OCI-LY7 (cell line): ENCODE results near the gene CCDC192. TPM values are rescaled to one million over a fixed set of nuclear protein-coding genes. Genes with fewer than 3 reads are reported as not detected.

Experiments
- BruUV-seq: library from RNA; stranded (reverse); fragments of 400-500 nt; replicated peaks from 2 replicates; lab custom pipeline; 2021; lab: Mats Ljungman, UMichigan
- CTCF ChIA-PET: fragments of 300-600 bp; sonication (Branson Sonifier 250); formaldehyde crosslinking; loops from one replicate; lab custom pipeline; 2022; ENCODE audit warnings: antibody characterized with exemption; ENCODE audit not compliant: unreplicated experiment; lab: Charles Lee
- POLR2A ChIA-PET: fragments of 300-600 bp; sonication (Branson Sonifier 250); formaldehyde crosslinking; loops from one replicate; lab custom pipeline; 2022; ENCODE audit warnings: antibody characterized with exemption; lab: Charles Lee
- DNase-seq: peaks from one replicate; pipeline ENCODE4 v3.0.0-alpha.2; 2015; ENCODE audit warnings: low spot score
- H2AFZ ChIP-seq: fragments of 200-600 bp; sonication (generic), shearing (Covaris generic); 2 replicates; pipeline ENCODE4 v1.6.1; 2014; ENCODE audit warnings: mild to moderate bottlenecking, antibody characterized with exemption, low read length, moderate library complexity
- H3K27ac ChIP-seq: fragments of 200-600 bp; sonication (generic); 2 replicates; pipeline ENCODE4 v1.5.1; 2014; ENCODE audit warnings: mixed run types, low read depth, mild to moderate bottlenecking, moderate library complexity, low read length, inconsistent platforms; ENCODE audit not compliant: poor library complexity, severe bottlenecking
- H3K36me3 ChIP-seq: fragments of 200-600 bp; sonication (generic); 2 replicates; pipeline ENCODE4 v1.6.1; 2014; ENCODE audit warnings: mild to moderate bottlenecking, antibody characterized with exemption, low read length, moderate library complexity, mixed read lengths; ENCODE audit not compliant: insufficient read depth
- H3K4me1 ChIP-seq: fragments of 200-600 bp; sonication (generic); 2 replicates; pipeline ENCODE4 v1.5.1; 2014; ENCODE audit warnings: mild to moderate bottlenecking, low read length; ENCODE audit not compliant: insufficient read depth, poor library complexity, severe bottlenecking
- H3K4me2 ChIP-seq: fragments of 200-600 bp; sonication (generic); 2 replicates; pipeline ENCODE4 v1.6.1; 2014; ENCODE audit warnings: mild to moderate bottlenecking, low read length
- H3K4me3 ChIP-seq: fragments of 200-600 bp; sonication (generic); 2 replicates; pipeline ENCODE4 v1.5.1; 2014; ENCODE audit warnings: mild to moderate bottlenecking, low read depth, low read length; ENCODE audit not compliant: poor library complexity, severe bottlenecking
- H3K79me2 ChIP-seq: fragments of 200-600 bp; sonication (generic); 2 replicates; pipeline ENCODE4 v1.6.1; 2016; ENCODE audit warnings: low read depth, mild to moderate bottlenecking, low read length, moderate library complexity, mixed read lengths; ENCODE audit not compliant: insufficient read depth
- H3K9me2 ChIP-seq: fragments of 200-600 bp; sonication (generic); 2 replicates; pipeline ENCODE4 v1.6.1; 2016; ENCODE audit warnings: mild to moderate bottlenecking, low read length, mixed read lengths; ENCODE audit not compliant: insufficient read depth
- H3K9me3 ChIP-seq: fragments of 200-600 bp; sonication (generic); 2 replicates; pipeline ENCODE4 v1.6.1; 2014; ENCODE audit warnings: mild to moderate bottlenecking, mixed run types, low read length, mixed read lengths
- H4K20me1 ChIP-seq: fragments of 200-600 bp; sonication (generic); 2 replicates; pipeline ENCODE4 v1.6.1; 2014; ENCODE audit warnings: mild to moderate bottlenecking, antibody characterized with exemption, low read length, moderate library complexity, mixed read lengths; ENCODE audit not compliant: insufficient read depth
- CTCF ChIP-seq: fragments of 200-600 bp; sonication (generic); conservative IDR thresholded peaks from 2 replicates; pipeline ENCODE4 v1.5.1; 2014; ENCODE audit warnings: mild to moderate bottlenecking, antibody characterized with exemption, low read length, moderate library complexity, mixed read lengths
- EZH2phosphoT487 ChIP-seq: fragments of 200-600 bp; sonication (generic); IDR thresholded peaks from 2 replicates; pipeline ENCODE4 v1.6.1; 2018; ENCODE audit warnings: low read depth, borderline replicate concordance, mild to moderate bottlenecking, mixed run types, antibody characterized with exemption, low read length, moderate library complexity, mixed read lengths
- intact Hi-C: fragments of 100-400 bp; cut with micrococcal nuclease; formaldehyde crosslinking; loops from one replicate; pipeline ENCODE4 v1.10.0; 2022; ENCODE audit not compliant: unreplicated experiment
- total RNA-seq, 2 experiments: library from RNA; depleted of rRNA in 1 of 2; stranded (reverse); fragments of >200 nt in 1 of 2; shearing (Covaris generic) in 1 of 2; gene quantifications; 2 replicates each; pipeline ENCODE4 v1.2.3, GENCODE V29; 2014 to 2022

The CCDC192 gene
- total RNA-seq, 2 experiments from 2014 or later: not detected

- Histone ChIP-seq H3K36me3 (no peaks in the 10 kb centered on the region), H3K4me3 (no peak overlapping the region), H3K9me2 (no peaks in the 10 kb centered on the region), H3K4me2 (no peak overlapping the region), H2AFZ (no peak overlapping the region), H3K9me3 (no peaks in the 10 kb centered on the region), H3K4me1 (no peaks in the 10 kb centered on the region), H4K20me1 (no peaks in the 10 kb centered on the region), H3K79me2 (no peaks in the 10 kb centered on the region), H3K27ac (no peak overlapping the region)
- POLR2A ChIA-PET: interaction anchor here (0.6 to 1.7 kb wide), 5 partner anchors 15 to 1146 kb away, joined by 3 to 6 read pairs (median 4); no protein-coding TSS in a partner anchor
- DNase-seq: no peak
- intact Hi-C loops: no loop called here
- TF ChIP-seq CTCF: no peak
- TF ChIP-seq EZH2phosphoT487: no peak
- CTCF ChIA-PET: no interaction called here
- BruUV-seq: no TSS peak
Measured at GRCh38 chr5:127912411-127912810, 209.2 kb downstream of the CCDC192 start.

GRCh38 chr5:127916885-127917573, 213.8 kb downstream of the CCDC192 start:
- DNase-seq: no peak
- Histone ChIP-seq H4K20me1 (no peaks in the 10 kb centered on the region), H3K36me3 (no peaks in the 10 kb centered on the region), H3K9me2 (no peaks in the 10 kb centered on the region), H3K4me3 (no peak overlapping the region), H3K4me2 (no peak overlapping the region), H3K4me1 (no peaks in the 10 kb centered on the region), H3K9me3 (no peaks in the 10 kb centered on the region), H3K79me2 (no peaks in the 10 kb centered on the region), H2AFZ (no peak overlapping the region), H3K27ac (no peak overlapping the region)
- ChIA-PET POLR2A (interaction anchor here (0.6 kb wide), 1 partner anchor 153 kb away, joined by 4 read pairs; no protein-coding TSS in a partner anchor), CTCF (no interaction called here)
- intact Hi-C loops: no loop called here
- TF ChIP-seq EZH2phosphoT487 (no peak), CTCF (no peak)
- BruUV-seq: no TSS peak
